Astrocyte (in vitro differentiated cells and primary cell): Measurements from ENCODE around the gene TDRD12. TPM values are rescaled to one million over a fixed set of nuclear protein-coding genes. Genes with fewer than 3 reads are reported as not detected.

Source experiments
- DNase-seq: peaks from one replicate; pipeline ENCODE4 v3.0.0-alpha.2; 2010; ENCODE audit warnings: low read depth
- FAIRE-seq: peaks from 2 replicates; lab custom pipeline; 2011; peaks lifted over from hg19 to GRCh38; lab: Jason Lieb, UNC
- H2AFZ ChIP-seq: 2 replicates; pipeline ENCODE4 v1.6.0; 2012; ENCODE audit warnings: low read depth, low read length, inconsistent platforms
- H3K27ac ChIP-seq: 2 replicates; pipeline ENCODE4 v1.5.1; 2011; ENCODE audit warnings: low read depth, low read length, inconsistent platforms
- H3K27me3 ChIP-seq: 2 replicates; pipeline ENCODE4 v1.6.0; 2011; ENCODE audit warnings: low read length, inconsistent platforms; ENCODE audit not compliant: insufficient read depth
- H3K36me3 ChIP-seq: 2 replicates; pipeline ENCODE4 v1.5.1; 2011; ENCODE audit warnings: low read length, inconsistent platforms; ENCODE audit not compliant: insufficient read depth
- H3K4me1 ChIP-seq: 2 replicates; pipeline ENCODE4 v1.5.1; 2011; ENCODE audit warnings: low read length, inconsistent platforms; ENCODE audit not compliant: insufficient read depth
- H3K4me2 ChIP-seq: 2 replicates; pipeline ENCODE4 v1.6.0; 2012; ENCODE audit warnings: low read length, inconsistent platforms
- H3K4me3 ChIP-seq: 2 replicates; pipeline ENCODE4 v1.5.1; 2011; ENCODE audit warnings: low read depth, mild to moderate bottlenecking, low read length, inconsistent platforms; ENCODE audit not compliant: insufficient read depth
- H3K79me2 ChIP-seq: 2 replicates; pipeline ENCODE4 v1.6.0; 2012; ENCODE audit warnings: mild to moderate bottlenecking, low read length, inconsistent platforms; ENCODE audit not compliant: insufficient read depth
- H3K9ac ChIP-seq: 2 replicates; pipeline ENCODE4 v1.6.0; 2012; ENCODE audit warnings: mild to moderate bottlenecking, low read length, inconsistent platforms
- H3K9me3 ChIP-seq: 2 replicates; pipeline ENCODE4 v1.5.1; 2012; ENCODE audit warnings: low read depth, mild to moderate bottlenecking, low read length, inconsistent platforms; ENCODE audit not compliant: insufficient read depth
- H4K20me1 ChIP-seq: 2 replicates; pipeline ENCODE4 v1.6.0; 2012; ENCODE audit warnings: low read length, inconsistent platforms; ENCODE audit not compliant: insufficient read depth
- H3K27ac Mint-ChIP-seq: one replicate; pipeline ENCODE4 v1.8.0; 2021; ENCODE audit warnings: mild to moderate bottlenecking, mixed read lengths; ENCODE audit not compliant: unreplicated experiment
- H3K27me3 Mint-ChIP-seq: one replicate; pipeline ENCODE4 v1.8.0; 2021; ENCODE audit warnings: low read depth, mixed read lengths; ENCODE audit not compliant: unreplicated experiment
- H3K36me3 Mint-ChIP-seq: one replicate; pipeline ENCODE4 v1.8.0; 2021; ENCODE audit warnings: low read depth, mixed read lengths; ENCODE audit not compliant: unreplicated experiment
- H3K4me1 Mint-ChIP-seq: one replicate; pipeline ENCODE4 v1.8.0; 2021; ENCODE audit warnings: low read depth, mixed read lengths; ENCODE audit not compliant: unreplicated experiment
- H3K4me3 Mint-ChIP-seq: one replicate; pipeline ENCODE4 v1.8.0; 2021; ENCODE audit warnings: mild to moderate bottlenecking, moderate library complexity, mixed read lengths; ENCODE audit not compliant: unreplicated experiment
- H3K9me3 Mint-ChIP-seq: one replicate; pipeline ENCODE4 v1.8.0; 2021; ENCODE audit warnings: mild to moderate bottlenecking, mixed read lengths; ENCODE audit not compliant: unreplicated experiment
- CTCF ChIP-seq: IDR thresholded peaks from 2 replicates; pipeline ENCODE4 v1.5.1; 2011; ENCODE audit warnings: low read depth, mild to moderate bottlenecking, inconsistent platforms, low read length, moderate library complexity; ENCODE audit not compliant: insufficient read depth
- EZH2 ChIP-seq: IDR thresholded peaks from 2 replicates; pipeline ENCODE4 v1.6.1; 2012; ENCODE audit warnings: mild to moderate bottlenecking, low read length, inconsistent platforms; ENCODE audit not compliant: insufficient read depth
- total RNA-seq: library from RNA; stranded (reverse); gene quantifications from 2 replicates; pipeline ENCODE4 v1.2.1, GENCODE V29; 2021

TDRD12 gene
- total RNA-seq, 1 donor from 2014 or later = not detected

GRCh38 chr19:32748497-32748896 is 28.9 kb downstream of the TDRD12 start:
- H3K27ac ChIP-seq = no peak overlapping the region
- peaks cover 23% of the 10 kb centered on the region for H3K27me3 Mint-ChIP-seq
- H3K9me3 Mint-ChIP-seq = no peaks in the 10 kb centered on the region
- no peaks in the 10 kb centered on the region for H3K79me2 ChIP-seq
- no peaks in the 10 kb centered on the region for H3K36me3 ChIP-seq
- H3K9me3 ChIP-seq = no peaks in the 10 kb centered on the region
- no peaks in the 10 kb centered on the region for H3K36me3 Mint-ChIP-seq
- no peak for DNase-seq
- no peaks in the 10 kb centered on the region for H3K4me1 Mint-ChIP-seq
- no peak overlapping the region for H3K27ac Mint-ChIP-seq
- H3K4me1 ChIP-seq = no peaks in the 10 kb centered on the region
- no peak overlapping the region for H2AFZ ChIP-seq
- TF ChIP-seq CTCF = no peak
- TF ChIP-seq EZH2 = no peak
- peaks cover 2% of the 10 kb centered on the region for H3K27me3 ChIP-seq
- H3K9ac ChIP-seq = no peak overlapping the region
- H3K4me3 Mint-ChIP-seq = no peak overlapping the region
- no peaks in the 10 kb centered on the region for H4K20me1 ChIP-seq
- H3K4me3 ChIP-seq = no peak overlapping the region
- no peak overlapping the region for H3K4me2 ChIP-seq
- FAIRE-seq = no peak

- Mint-ChIP-seq H3K36me3 (no peaks in the 10 kb centered on the region), H3K27ac (no peak overlapping the region), H3K27me3 (peaks cover 23% of the 10 kb centered on the region), H3K4me3 (no peak overlapping the region), H3K9me3 (no peaks in the 10 kb centered on the region), H3K4me1 (no peaks in the 10 kb centered on the region)
- no peak for DNase-seq
- no peak for TF ChIP-seq CTCF
- TF ChIP-seq EZH2 = no peak
- Histone ChIP-seq H3K36me3 (no peaks in the 10 kb centered on the region), H3K4me1 (no peaks in the 10 kb centered on the region), H3K4me2 (no peak overlapping the region), H2AFZ (no peak overlapping the region), H3K27ac (no peak overlapping the region), H3K4me3 (no peak overlapping the region), H3K27me3 (peaks cover 2% of the 10 kb centered on the region), H4K20me1 (no peaks in the 10 kb centered on the region), H3K9me3 (no peaks in the 10 kb centered on the region), H3K79me2 (no peaks in the 10 kb centered on the region), H3K9ac (no peak overlapping the region)
- FAIRE-seq = no peak
Measured at GRCh38 chr19:32748948-32749347, 29.4 kb downstream of the TDRD12 start.

- H2AFZ ChIP-seq = no peak overlapping the region
- no peak overlapping the region for H3K4me3 ChIP-seq
- H3K36me3 Mint-ChIP-seq = no peaks in the 10 kb centered on the region
- H3K79me2 ChIP-seq = no peaks in the 10 kb centered on the region
- FAIRE-seq = no peak
- H3K4me1 ChIP-seq = no peaks in the 10 kb centered on the region
- H3K4me1 Mint-ChIP-seq = no peaks in the 10 kb centered on the region
- no peak overlapping the region for H3K27ac ChIP-seq
- H3K27me3 ChIP-seq = peaks cover 2% of the 10 kb centered on the region
- peaks cover 23% of the 10 kb centered on the region for H3K27me3 Mint-ChIP-seq
- no peaks in the 10 kb centered on the region for H3K9me3 Mint-ChIP-seq
- no peaks in the 10 kb centered on the region for H3K9me3 ChIP-seq
- no peak overlapping the region for H3K4me3 Mint-ChIP-seq
- no peak overlapping the region for H3K27ac Mint-ChIP-seq
- no peak for TF ChIP-seq CTCF
- TF ChIP-seq EZH2 = no peak
- no peak overlapping the region for H3K4me2 ChIP-seq
- H4K20me1 ChIP-seq = no peaks in the 10 kb centered on the region
- DNase-seq = no peak
- no peaks in the 10 kb centered on the region for H3K36me3 ChIP-seq
- no peak overlapping the region for H3K9ac ChIP-seq
Measured at GRCh38 chr19:32749361-32749760, 29.8 kb downstream of the TDRD12 start.
